H9 (cell line): Measurements from ENCODE around the gene CD164L2. TPM values are rescaled to one million over a fixed set of nuclear protein-coding genes. Genes with fewer than 3 reads are reported as not detected.

Source experiments
- DNase-seq: peaks from one replicate; pipeline ENCODE4 v3.0.0-alpha.2; 2017
- H2AFZ ChIP-seq: one replicate; pipeline ENCODE4 v1.6.1; 2013; ENCODE audit warnings: mild to moderate bottlenecking, low read length, control low read depth, moderate library complexity
- H2AK5ac ChIP-seq: 2 replicates; pipeline ENCODE4 v1.6.1; 2013; ENCODE audit warnings: low read length, control low read depth, mixed read lengths; ENCODE audit not compliant: insufficient read length
- H2BK120ac ChIP-seq: one replicate; pipeline ENCODE4 v1.6.1; 2013; ENCODE audit warnings: low read depth, mild to moderate bottlenecking, low read length, control low read depth, inconsistent platforms; ENCODE audit not compliant: poor library complexity, severe bottlenecking
- H2BK12ac ChIP-seq: 2 replicates; pipeline ENCODE4 v1.6.1; 2013; ENCODE audit warnings: low read length, control low read depth, mixed read lengths, low read depth; ENCODE audit not compliant: insufficient read length
- H2BK15ac ChIP-seq: 2 replicates; pipeline ENCODE4 v1.6.1; 2013; ENCODE audit warnings: low read depth, low read length, control low read depth
- H2BK20ac ChIP-seq: one replicate; pipeline ENCODE4 v1.6.1; 2013; ENCODE audit warnings: low read depth, mild to moderate bottlenecking, low read length, control low read depth, inconsistent platforms; ENCODE audit not compliant: poor library complexity, severe bottlenecking
- H2BK5ac ChIP-seq: 2 replicates; pipeline ENCODE4 v1.6.1; 2013; ENCODE audit warnings: low read length, control low read depth, mixed read lengths; ENCODE audit not compliant: insufficient read length
- H3K14ac ChIP-seq: 2 replicates; pipeline ENCODE4 v1.6.1; 2013; ENCODE audit warnings: low read length, control low read depth; ENCODE audit not compliant: insufficient read depth
- H3K18ac ChIP-seq: 2 replicates; pipeline ENCODE4 v1.6.1; 2013; ENCODE audit warnings: low read depth, mild to moderate bottlenecking, mixed read lengths, low read length, control low read depth; ENCODE audit not compliant: insufficient read length
- H3K23ac ChIP-seq: 2 replicates; pipeline ENCODE4 v1.6.1; 2013; ENCODE audit warnings: low read length, control low read depth, mixed read lengths, low read depth; ENCODE audit not compliant: insufficient read length
- H3K23me2 ChIP-seq: 2 replicates; pipeline ENCODE4 v1.6.1; 2013; ENCODE audit warnings: low read depth, mild to moderate bottlenecking, mixed read lengths, low read length, control low read depth; ENCODE audit not compliant: insufficient read length, poor library complexity, severe bottlenecking
- H3K27ac ChIP-seq: 2 replicates; pipeline ENCODE4 v1.5.1; 2013; ENCODE audit warnings: low read length, control low read depth, mixed read lengths, low read depth; ENCODE audit not compliant: insufficient read length
- H3K27me3 ChIP-seq: 2 replicates; pipeline ENCODE4 v1.6.1; 2013; ENCODE audit warnings: low read length, control low read depth, inconsistent platforms; ENCODE audit not compliant: insufficient read depth
- H3K4ac ChIP-seq: 2 replicates; pipeline ENCODE4 v1.6.1; 2013; ENCODE audit warnings: low read depth, mild to moderate bottlenecking, control low read depth, inconsistent platforms, low read length, moderate library complexity
- H3K4me1 ChIP-seq: 2 replicates; pipeline ENCODE4 v1.6.1; 2013; ENCODE audit warnings: low read length, control low read depth, inconsistent platforms; ENCODE audit not compliant: insufficient read depth
- H3K4me2 ChIP-seq: 2 replicates; pipeline ENCODE4 v1.6.1; 2013; ENCODE audit warnings: low read length, control low read depth, mixed read lengths; ENCODE audit not compliant: insufficient read length, insufficient read depth
- H3K56ac ChIP-seq: 2 replicates; pipeline ENCODE4 v1.6.1; 2013; ENCODE audit warnings: low read depth, mild to moderate bottlenecking, mixed read lengths, low read length, control low read depth; ENCODE audit not compliant: insufficient read length
- H3K79me1 ChIP-seq: 2 replicates; pipeline ENCODE4 v1.6.1; 2013; ENCODE audit warnings: low read depth, mild to moderate bottlenecking, moderate library complexity, low read length, control low read depth, inconsistent platforms; ENCODE audit not compliant: insufficient read depth, poor library complexity, severe bottlenecking
- H3K79me2 ChIP-seq: 2 replicates; pipeline ENCODE4 v1.6.1; 2013; ENCODE audit warnings: low read length, control low read depth, inconsistent platforms; ENCODE audit not compliant: insufficient read depth
- H3K9ac ChIP-seq: 2 replicates; pipeline ENCODE4 v1.6.1; 2013; ENCODE audit warnings: low read length, control low read depth, mixed read lengths; ENCODE audit not compliant: insufficient read length; ENCODE audit errors: extremely low read depth
- H3K9me3 ChIP-seq: one replicate; pipeline ENCODE4 v1.6.1; 2013; ENCODE audit warnings: low read depth, low read length, inconsistent platforms; ENCODE audit not compliant: control insufficient read depth
- H3T11ph ChIP-seq: one replicate; pipeline ENCODE4 v1.6.1; 2013; ENCODE audit warnings: mild to moderate bottlenecking, low read length, control low read depth, inconsistent platforms
- H4K20me1 ChIP-seq: one replicate; pipeline ENCODE4 v1.6.1; 2013; ENCODE audit not compliant: control insufficient read depth, insufficient read length, insufficient read depth
- H4K5ac ChIP-seq: 2 replicates; pipeline ENCODE4 v1.6.1; 2013; ENCODE audit warnings: low read depth, mild to moderate bottlenecking, mixed read lengths, low read length, control low read depth; ENCODE audit not compliant: insufficient read length
- H4K8ac ChIP-seq: replicated peaks from 2 replicates; pipeline ENCODE4 v1.6.1; 2013; ENCODE audit warnings: low read length, control low read depth, mixed read lengths, low read depth; ENCODE audit not compliant: insufficient read length
- H4K91ac ChIP-seq: 2 replicates; pipeline ENCODE4 v1.6.1; 2013; ENCODE audit warnings: low read depth, mild to moderate bottlenecking, moderate library complexity, mixed read lengths, low read length, control low read depth; ENCODE audit not compliant: insufficient read length
- H3K27ac Mint-ChIP-seq, 3 experiments: 2 replicates in 2 of 3; 3 replicates in 1 of 3; pipeline ENCODE4 v1.8.0; 2020 to 2021; ENCODE audit warnings: mixed read lengths in 3 of 3, mild to moderate bottlenecking in 1 of 3, moderate library complexity in 1 of 3
- H3K27me3 Mint-ChIP-seq: 2 replicates; pipeline ENCODE4 v1.8.0; 2021; ENCODE audit warnings: low read depth, mild to moderate bottlenecking, moderate library complexity, mixed read lengths
- H3K36me3 Mint-ChIP-seq, 3 experiments: 2 replicates in 2 of 3; 3 replicates in 1 of 3; pipeline ENCODE4 v1.8.0; 2020 to 2021; ENCODE audit warnings: low read depth in 3 of 3, mixed read lengths in 3 of 3; ENCODE audit not compliant: insufficient read depth in 1 of 3
- H3K4me1 Mint-ChIP-seq, 2 experiments: 2 replicates each; pipeline ENCODE4 v1.8.0; 2020; ENCODE audit warnings: mixed read lengths in 2 of 2
- H3K4me3 Mint-ChIP-seq, 2 experiments: 2 replicates in 1 of 2; 3 replicates in 1 of 2; pipeline ENCODE4 v1.8.0; 2020 to 2021; ENCODE audit warnings: mild to moderate bottlenecking in 2 of 2, mixed read lengths in 2 of 2, moderate library complexity in 1 of 2
- H3K9me3 Mint-ChIP-seq, 2 experiments: 2 replicates in 1 of 2; 3 replicates in 1 of 2; pipeline ENCODE4 v1.8.0; 2020; ENCODE audit warnings: mild to moderate bottlenecking in 2 of 2, mixed read lengths in 2 of 2, moderate library complexity in 1 of 2
- CTCF ChIP-seq: fragments of 200-600 bp; sonication (generic); conservative IDR thresholded peaks from 3 replicates; pipeline ENCODE4 v1.8.0; 2021; ENCODE audit warnings: antibody characterized with exemption, mild to moderate bottlenecking
- WGBS: extraction: QIAGEN DNeasy Blood & Tissue Kit; methylation state at CpG from one replicate; pipeline ENCODE4 v1.1.7; 2013; ENCODE audit warnings: missing lambda C conversion rate, low lambda C conversion rate, mixed read lengths; ENCODE audit not compliant: insufficient read length; ENCODE audit errors: extremely low coverage; 5-methylcytosine and 5-hydroxymethylcytosine counted together
- total RNA-seq: library from RNA; stranded (reverse); gene quantifications from 2 replicates; pipeline ENCODE4 v1.2.1, GENCODE V29; 2021

CD164L2 gene
- total RNA-seq, 1 experiment from 2014 or later, result 1.2 TPM

GRCh38 chr1:27348861-27349783 is 34.0 kb downstream of the CD164L2 start:
- H2BK5ac ChIP-seq, result no peak overlapping the region

More at GRCh38 chr1:27348861-27349783, 34.0 kb downstream of the CD164L2 start:
- Mint-ChIP-seq H3K27me3 (peaks cover 21% of the 10 kb centered on the region), H3K27ac (no peak overlapping the region), H3K36me3 (peaks cover 5 to 18% (median 12%) of the 10 kb centered on the region in 3 experiments; a peak in 5 of 7 replicates), H3K4me3 (peak overlapping the region; percentile 70 to 79), H3K4me1 (peaks cover 14 to 20% of the 10 kb centered on the region in 2 experiments), H3K9me3 (no peaks in the 10 kb centered on the region)
- Histone ChIP-seq H2BK15ac (no peak overlapping the region), H4K5ac (no peak overlapping the region), H4K91ac (no peak overlapping the region), H3K27ac (no peak overlapping the region), H2BK20ac (no peak overlapping the region), H3K4ac (no peak overlapping the region), H2AK5ac (no peak overlapping the region), H4K20me1 (peaks cover 4% of the 10 kb centered on the region), H2BK120ac (no peak overlapping the region), H3K23ac (no peak overlapping the region), H3K18ac (no peak overlapping the region), H3K4me2 (peak overlapping the region; percentile 71), H3K79me1 (no peaks in the 10 kb centered on the region), H2BK12ac (no peak overlapping the region), H3K27me3 (no peaks in the 10 kb centered on the region), H2AFZ (no peak overlapping the region), H3K23me2 (peaks cover 21% of the 10 kb centered on the region), H3K4me1 (no peaks in the 10 kb centered on the region), H3K79me2 (no peaks in the 10 kb centered on the region; the same call in 1 of the 2 replicates), H3T11ph (no peak overlapping the region), H3K56ac (no peak overlapping the region), H4K8ac (no peak overlapping the region), H3K9me3 (no peaks in the 10 kb centered on the region), H3K9ac (no peak overlapping the region), H3K14ac (peak overlapping the region; percentile 4; the same call in 1 of the 2 replicates)
- no peak for TF ChIP-seq CTCF
- WGBS, result no CpG with 5 or more reads among the region's 51 CpGs
- DNase-seq, result peak; percentile 86
